Measurements from ENCODE around the gene AGBL1. TPM values are rescaled to one million over a fixed set of nuclear protein-coding genes. Genes with fewer than 3 reads are reported as not detected.
A peak's percentile ranks its signal among the peaks of the same experiment; 100 is the strongest.
"Not testable (repeated sequence)": the region's sequence is repeated elsewhere in the genome, so short reads cannot be mapped to it uniquely, and the experiment has no call there.

AGBL1 gene
- total and polyA plus RNA-seq, 2 donors: 1.5 TPM; not detected in 1

DNA sequence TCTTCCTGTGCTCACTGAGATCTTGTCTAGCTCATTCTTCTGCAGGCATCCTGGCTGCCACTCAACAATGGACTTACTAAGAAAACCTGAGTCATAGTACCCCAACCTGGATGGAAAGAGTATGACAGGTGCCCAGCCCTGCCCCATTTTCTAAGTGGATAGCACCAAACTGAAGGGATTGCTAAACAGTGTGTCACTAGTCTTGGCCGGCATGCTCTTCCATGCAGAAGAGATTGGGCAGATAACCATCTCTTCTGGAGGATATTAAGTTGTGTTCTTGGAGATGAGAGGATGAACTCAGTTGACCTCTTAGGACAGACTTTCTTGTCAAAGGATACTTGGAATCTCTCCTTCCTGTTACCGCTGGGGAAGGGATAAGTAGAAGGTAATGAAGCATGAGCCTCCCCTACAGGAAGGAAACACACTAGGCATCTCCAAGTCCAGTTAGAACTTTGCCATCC, 797.5 kb downstream of the AGBL1 start:
- DNase-seq (ENCODE audit: extremely low spot score): no peak
- Histone ChIP-seq H3K27ac (ENCODE audit: low read depth) (no peak overlapping the region), H3K4me1 (ENCODE audit: insufficient read depth) (no peaks in the 10 kb centered on the region), H3K4me3 (ENCODE audit: low read depth, low read length) (no peak overlapping the region), H3K36me3 (ENCODE audit: insufficient read depth) (no peaks in the 10 kb centered on the region)
- WGBS: 82% methylated on average over 2 of the region's 2 CpGs

GRCh38 chr15:86878844-86879243, 799.2 kb downstream of the AGBL1 start:
- H3K4me3 ChIP-seq (ENCODE audit: low read depth, low read length); DNase-seq (ENCODE audit: extremely low spot score); H3K4me1 ChIP-seq (ENCODE audit: insufficient read depth); H3K27ac ChIP-seq (ENCODE audit: low read depth); H3K36me3 ChIP-seq (ENCODE audit: insufficient read depth): not testable (repeated sequence)
- WGBS: 83% methylated on average over 3 of the region's 3 CpGs

- Histone ChIP-seq H3K36me3 (ENCODE audit: insufficient read depth) (no peaks in the 10 kb centered on the region), H3K27ac (ENCODE audit: low read depth) (no peak overlapping the region), H3K4me1 (ENCODE audit: insufficient read depth) (no peaks in the 10 kb centered on the region), H3K4me3 (ENCODE audit: low read depth, low read length) (no peak overlapping the region)
- 57% methylated on average over 10 of the region's 10 CpGs for WGBS
- DNase-seq (ENCODE audit: extremely low spot score): no peak
Observed at GRCh38 chr15:86879250-86880229, 799.9 kb downstream of the AGBL1 start.

GRCh38 chr15:86885616-86886015, 805.9 kb downstream of the AGBL1 start:
- peak; percentile 23 for DNase-seq (ENCODE audit: extremely low spot score)
- 24% methylated on average over 1 of the region's 1 CpG for WGBS

DNA sequence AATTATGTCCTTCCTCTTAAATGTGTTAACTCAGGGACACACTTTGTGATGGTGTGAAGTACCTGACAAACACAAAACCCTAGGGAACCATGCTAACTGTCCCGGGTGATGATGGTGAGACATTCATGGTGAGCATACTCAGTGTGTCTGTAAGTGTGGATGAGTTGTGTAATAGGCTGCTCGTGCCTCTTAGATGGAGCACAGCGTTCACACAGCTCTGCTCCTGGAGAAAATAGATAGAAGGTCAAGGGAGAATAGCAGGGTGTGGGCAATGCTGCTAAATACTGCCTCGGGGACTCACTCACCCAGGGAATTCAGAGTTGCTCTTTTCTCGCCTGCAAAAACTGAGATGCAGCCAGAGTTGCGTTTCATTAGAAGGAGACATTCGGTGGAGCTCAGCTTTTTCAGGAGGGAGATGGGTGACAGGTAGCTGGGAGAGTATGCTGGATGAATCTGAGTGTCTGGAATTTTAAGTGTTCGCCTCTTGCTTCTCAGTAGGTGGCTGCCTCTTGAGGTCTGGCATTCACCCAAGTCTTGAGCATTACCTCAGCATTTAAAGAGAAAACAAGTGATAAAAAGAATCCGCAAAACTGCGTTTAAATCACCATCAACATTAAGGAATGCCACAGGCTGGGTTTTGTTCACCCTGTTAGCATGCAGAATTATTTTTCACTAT, 813.2 kb downstream of the AGBL1 start:
- H3K4me3 ChIP-seq (ENCODE audit: low read depth, low read length): no peak overlapping the region
- H3K4me1 ChIP-seq (ENCODE audit: insufficient read depth): no peaks in the 10 kb centered on the region
- H3K27ac ChIP-seq (ENCODE audit: low read depth): no peak overlapping the region
- WGBS: 38% methylated on average over 10 of the region's 10 CpGs
- no peak for DNase-seq (ENCODE audit: extremely low spot score)
- H3K36me3 ChIP-seq (ENCODE audit: insufficient read depth): no peaks in the 10 kb centered on the region

More at GRCh38 chr15:86885616-86886015, 805.9 kb downstream of the AGBL1 start:
- H3K27ac ChIP-seq (ENCODE audit: low read depth): no peak overlapping the region
- H3K36me3 ChIP-seq (ENCODE audit: insufficient read depth): no peaks in the 10 kb centered on the region
- H3K4me1 ChIP-seq (ENCODE audit: insufficient read depth): no peaks in the 10 kb centered on the region
- no peak overlapping the region for H3K4me3 ChIP-seq (ENCODE audit: low read depth, low read length)

DNA sequence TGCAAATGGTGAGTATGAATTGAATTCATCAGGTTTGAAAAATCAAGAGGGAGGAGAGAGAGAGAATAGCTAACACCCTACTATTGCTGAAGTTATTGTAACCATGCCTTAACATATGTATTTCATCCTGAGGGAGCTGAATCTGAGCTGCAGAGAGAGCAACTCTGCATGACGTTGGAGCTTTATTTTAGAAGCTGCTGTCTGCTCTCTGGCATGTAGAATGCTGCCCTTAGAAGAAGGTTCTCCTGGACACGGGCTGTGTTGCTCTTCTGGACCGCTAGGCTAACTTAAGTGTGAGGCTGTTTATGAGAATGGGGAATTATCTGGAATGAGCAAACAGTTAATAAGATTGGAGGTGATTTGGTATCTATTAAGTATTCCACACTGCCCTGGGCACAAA, 814.6 kb downstream of the AGBL1 start:
- 54% methylated on average over 3 of the region's 3 CpGs for WGBS
- Histone ChIP-seq H3K27ac (ENCODE audit: low read depth) (no peak overlapping the region), H3K36me3 (ENCODE audit: insufficient read depth) (no peaks in the 10 kb centered on the region), H3K4me3 (ENCODE audit: low read depth, low read length) (no peak overlapping the region), H3K4me1 (ENCODE audit: insufficient read depth) (no peaks in the 10 kb centered on the region)
- DNase-seq (ENCODE audit: extremely low spot score): no peak

GRCh38 chr15:86903642-86904421, 824.2 kb downstream of the AGBL1 start:
- Histone ChIP-seq H3K4me3 (ENCODE audit: low read depth, low read length) (no peak overlapping the region), H3K36me3 (ENCODE audit: insufficient read depth) (no peaks in the 10 kb centered on the region), H3K27ac (ENCODE audit: low read depth) (no peak overlapping the region), H3K4me1 (ENCODE audit: insufficient read depth) (no peaks in the 10 kb centered on the region)
- WGBS: 56% methylated on average over 4 of the region's 4 CpGs
- DNase-seq (ENCODE audit: extremely low spot score): no peak

- WGBS: 52% methylated on average over 3 of the region's 3 CpGs
- no peak for DNase-seq (ENCODE audit: extremely low spot score)
- Histone ChIP-seq H3K4me3 (ENCODE audit: low read depth, low read length) (no peak overlapping the region), H3K36me3 (ENCODE audit: insufficient read depth) (no peaks in the 10 kb centered on the region), H3K27ac (ENCODE audit: low read depth) (no peak overlapping the region), H3K4me1 (ENCODE audit: insufficient read depth) (no peaks in the 10 kb centered on the region)
Observed at GRCh38 chr15:86905625-86906256, 826.1 kb downstream of the AGBL1 start.

DNA sequence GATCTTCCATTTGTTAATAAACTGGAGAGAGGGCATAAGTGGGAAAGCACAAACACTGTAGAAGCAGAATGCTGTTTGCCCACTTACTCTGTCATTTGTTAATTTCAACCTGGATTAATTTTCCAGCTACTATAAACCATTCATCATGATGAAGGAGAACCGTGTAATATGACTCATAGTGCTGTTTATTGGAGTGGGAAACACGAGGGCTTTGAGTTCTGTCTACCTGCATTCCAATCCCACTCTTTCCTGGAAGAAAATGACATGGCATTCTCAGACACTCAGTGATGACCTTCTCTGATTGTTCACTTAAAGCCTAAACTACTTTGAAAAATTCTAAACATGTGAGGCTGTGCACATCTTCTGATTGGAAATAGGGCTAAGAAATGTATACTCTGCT, 826.7 kb downstream of the AGBL1 start:
- H3K36me3 ChIP-seq (ENCODE audit: insufficient read depth): no peaks in the 10 kb centered on the region
- H3K4me3 ChIP-seq (ENCODE audit: low read depth, low read length): no peak overlapping the region
- no peak for DNase-seq (ENCODE audit: extremely low spot score)
- WGBS: 16% methylated on average over 2 of the region's 2 CpGs
- no peaks in the 10 kb centered on the region for H3K4me1 ChIP-seq (ENCODE audit: insufficient read depth)
- no peak overlapping the region for H3K27ac ChIP-seq (ENCODE audit: low read depth)

DNA sequence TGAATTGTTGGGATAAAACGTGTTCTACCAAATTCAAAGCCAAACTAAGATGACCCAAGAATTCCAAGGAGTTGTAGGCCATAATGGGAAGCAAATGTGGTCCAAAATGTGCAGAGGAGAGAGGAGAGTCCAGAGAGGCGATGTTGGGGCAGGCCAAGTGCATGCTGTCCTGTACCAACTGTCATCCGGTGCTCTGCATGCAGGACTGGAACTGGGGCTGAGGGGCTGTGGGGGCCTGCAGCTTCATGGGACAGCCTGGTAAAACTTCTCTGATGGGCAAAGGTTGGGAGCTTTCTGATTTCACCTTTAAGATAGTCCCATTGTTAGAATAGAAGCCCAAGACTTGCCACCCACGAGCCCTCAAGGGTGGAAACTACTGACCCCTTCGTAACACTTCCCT, 831.4 kb downstream of the AGBL1 start:
- WGBS: 87% methylated on average over 5 of the region's 5 CpGs
- H3K4me1 ChIP-seq (ENCODE audit: insufficient read depth): no peaks in the 10 kb centered on the region
- no peaks in the 10 kb centered on the region for H3K36me3 ChIP-seq (ENCODE audit: insufficient read depth)
- H3K27ac ChIP-seq (ENCODE audit: low read depth): no peak overlapping the region
- no peak for DNase-seq (ENCODE audit: extremely low spot score)
- no peak overlapping the region for H3K4me3 ChIP-seq (ENCODE audit: low read depth, low read length)

DNA sequence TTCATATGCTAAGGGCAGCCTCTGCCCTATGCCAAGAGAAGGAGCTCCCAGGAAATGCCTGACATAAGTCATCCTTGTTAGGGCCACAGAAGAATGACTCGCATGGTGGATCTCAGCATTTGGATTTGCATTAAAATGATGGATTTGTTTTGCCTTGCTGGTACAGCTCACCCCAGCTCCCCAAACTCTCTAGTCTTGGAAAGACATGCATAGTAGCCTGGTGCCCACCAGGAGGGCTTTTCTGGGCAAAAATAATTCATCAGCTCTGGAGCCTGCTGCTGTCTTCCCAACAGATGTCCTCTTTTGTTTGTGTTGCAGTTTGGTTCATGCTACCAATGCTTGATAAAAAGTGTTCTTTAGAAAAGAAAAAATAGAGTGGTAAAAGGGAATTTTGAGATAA, 833.0 kb downstream of the AGBL1 start:
- Histone ChIP-seq H3K4me3 (ENCODE audit: low read depth, low read length) (no peak overlapping the region), H3K4me1 (ENCODE audit: insufficient read depth) (no peaks in the 10 kb centered on the region), H3K36me3 (ENCODE audit: insufficient read depth) (no peaks in the 10 kb centered on the region), H3K27ac (ENCODE audit: low read depth) (no peak overlapping the region)
- 95% methylated on average over 1 of the region's 1 CpG for WGBS
- DNase-seq (ENCODE audit: extremely low spot score): no peak

DNA sequence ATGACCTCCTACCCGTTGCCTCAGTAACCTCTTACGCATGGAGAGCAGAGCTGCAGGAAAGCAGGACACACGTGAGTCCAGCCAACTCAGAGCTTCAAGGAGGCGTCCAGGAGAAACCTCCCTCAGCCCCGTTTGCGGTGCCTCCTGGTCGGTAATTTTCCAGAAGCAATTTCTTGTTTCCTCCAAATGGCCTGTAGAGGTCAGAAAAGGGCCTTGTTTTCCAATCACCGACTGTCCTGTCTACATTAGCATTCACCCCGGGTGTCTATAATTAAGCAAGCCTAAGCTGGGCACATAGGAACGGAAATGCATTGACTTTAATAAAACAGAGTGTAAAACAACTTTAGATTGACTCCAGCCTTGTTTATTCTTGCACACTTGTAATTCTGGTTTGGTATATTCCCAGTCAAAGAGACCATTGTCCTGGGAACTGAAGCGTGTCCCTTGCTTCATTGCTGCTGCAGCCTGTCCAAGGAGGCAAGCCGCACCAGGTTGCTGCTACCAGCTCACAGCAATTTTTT, 836.2 kb downstream of the AGBL1 start:
- 27% methylated on average over 12 of the region's 12 CpGs for WGBS
- H3K27ac ChIP-seq (ENCODE audit: low read depth): no peak overlapping the region
- peak; percentile 31 for DNase-seq (ENCODE audit: extremely low spot score)
- H3K4me1 ChIP-seq (ENCODE audit: insufficient read depth): no peaks in the 10 kb centered on the region
- H3K4me3 ChIP-seq (ENCODE audit: low read depth, low read length): no peak overlapping the region
- H3K36me3 ChIP-seq (ENCODE audit: insufficient read depth): no peaks in the 10 kb centered on the region

Measured in urinary bladder (tissue), 4 donors.